GM21526 (cell line): Measurements from ENCODE around the gene GGT6.

Experiments used
- ATAC-seq: cut with Tn5 transposase; IDR thresholded peaks from one replicate; pipeline ENCODE4 v1.9.1; 2021; ENCODE audit warnings: moderate library complexity; ENCODE audit not compliant: unreplicated experiment, low FRiP score

GGT6 gene

GRCh38 chr17:4576729-4577322 lies 16.4 kb upstream of the GGT6 start:
- no peak for ATAC-seq

DNA sequence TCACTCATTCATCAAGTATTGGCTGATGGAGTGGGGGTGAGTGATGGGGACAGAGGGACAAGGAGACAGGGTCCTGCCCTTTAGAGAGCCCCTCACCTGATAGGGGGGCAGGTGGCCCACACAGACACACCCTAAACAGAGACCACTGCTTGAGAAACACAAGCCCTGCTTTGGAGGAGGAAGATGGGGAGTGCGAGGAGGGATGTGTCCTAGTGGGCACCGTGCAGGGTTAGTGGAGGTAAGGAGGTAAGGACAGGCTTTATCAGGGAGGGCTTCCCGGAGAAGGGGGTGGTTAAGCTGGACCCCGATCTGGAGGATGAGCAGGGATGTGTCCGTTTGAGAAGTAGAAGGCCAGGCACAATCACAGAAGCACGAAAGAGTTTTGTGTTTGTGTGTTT lies 15.8 kb upstream of the GGT6 start:
- ATAC-seq = no peak

- no peak for ATAC-seq
These were observed 14.2 kb upstream of the GGT6 start for GRCh38 chr17:4574448-4575045.

DNA sequence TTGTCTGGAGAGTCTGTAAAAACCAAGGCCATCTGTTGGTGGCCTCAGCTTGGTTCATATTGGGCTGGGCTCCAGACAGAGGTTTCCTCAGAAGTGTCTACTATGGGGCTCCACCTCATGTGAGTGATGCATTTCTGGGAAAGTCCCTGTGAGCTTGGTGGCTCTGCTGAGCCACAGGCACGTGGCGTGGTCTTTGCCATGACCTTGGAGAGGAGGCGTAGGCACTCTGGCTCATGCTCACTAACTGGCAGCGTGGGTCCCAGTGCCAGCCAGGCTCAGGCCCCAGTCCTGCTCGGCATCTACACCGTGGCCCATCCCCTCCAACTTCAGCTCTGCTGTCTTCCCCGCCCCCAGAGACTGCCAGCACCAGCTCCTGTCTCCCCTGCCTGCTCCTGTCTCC lies 13.3 kb upstream of the GGT6 start:
- ATAC-seq = no peak

GRCh38 chr17:4573115-4573514 lies 12.7 kb upstream of the GGT6 start:
- ATAC-seq = no peak

DNA sequence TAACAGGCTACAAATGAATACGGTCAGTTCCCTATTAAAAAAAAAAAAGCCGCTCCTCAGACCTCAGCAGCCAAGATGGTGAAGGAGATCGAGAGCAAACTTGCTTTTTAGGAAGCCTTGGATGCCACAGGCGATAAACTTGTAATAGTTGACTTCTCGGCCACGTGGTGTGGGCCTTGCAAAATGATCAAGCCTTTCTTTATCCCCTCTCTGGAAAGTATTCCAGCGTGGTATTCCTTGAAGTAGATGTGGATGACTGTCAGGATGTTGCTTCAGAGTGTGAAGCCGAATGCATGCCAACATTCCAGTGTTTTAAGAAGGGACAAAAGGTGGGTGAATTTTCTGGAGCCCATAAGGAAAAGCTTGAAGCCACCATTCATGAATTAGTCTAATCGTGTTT lies 11.8 kb upstream of the GGT6 start:
- ATAC-seq = no peak

- ATAC-seq = no peak
These were observed 9.2 kb upstream of the GGT6 start for GRCh38 chr17:4569591-4569990.

DNA sequence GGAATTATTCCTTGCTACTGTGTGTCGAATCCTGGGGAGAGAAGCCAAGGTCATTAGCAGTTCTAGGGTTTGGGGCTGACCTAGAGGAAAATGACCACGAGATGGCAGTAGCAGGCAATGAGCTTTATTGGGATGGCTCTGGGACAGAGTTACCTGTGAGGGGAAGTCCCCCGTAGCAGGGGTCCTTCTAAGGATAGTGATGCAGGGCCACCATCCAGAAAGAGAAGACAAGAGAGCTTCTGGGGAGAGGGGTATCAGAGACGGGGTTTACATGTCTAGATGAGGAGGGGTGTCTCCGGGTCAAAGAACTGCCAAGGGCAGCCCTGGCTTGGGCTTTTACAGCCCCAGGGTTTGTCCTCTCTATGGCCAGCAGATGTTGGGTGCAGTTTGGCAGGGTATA lies 6.4 kb upstream of the GGT6 start:
- ATAC-seq = no peak

DNA sequence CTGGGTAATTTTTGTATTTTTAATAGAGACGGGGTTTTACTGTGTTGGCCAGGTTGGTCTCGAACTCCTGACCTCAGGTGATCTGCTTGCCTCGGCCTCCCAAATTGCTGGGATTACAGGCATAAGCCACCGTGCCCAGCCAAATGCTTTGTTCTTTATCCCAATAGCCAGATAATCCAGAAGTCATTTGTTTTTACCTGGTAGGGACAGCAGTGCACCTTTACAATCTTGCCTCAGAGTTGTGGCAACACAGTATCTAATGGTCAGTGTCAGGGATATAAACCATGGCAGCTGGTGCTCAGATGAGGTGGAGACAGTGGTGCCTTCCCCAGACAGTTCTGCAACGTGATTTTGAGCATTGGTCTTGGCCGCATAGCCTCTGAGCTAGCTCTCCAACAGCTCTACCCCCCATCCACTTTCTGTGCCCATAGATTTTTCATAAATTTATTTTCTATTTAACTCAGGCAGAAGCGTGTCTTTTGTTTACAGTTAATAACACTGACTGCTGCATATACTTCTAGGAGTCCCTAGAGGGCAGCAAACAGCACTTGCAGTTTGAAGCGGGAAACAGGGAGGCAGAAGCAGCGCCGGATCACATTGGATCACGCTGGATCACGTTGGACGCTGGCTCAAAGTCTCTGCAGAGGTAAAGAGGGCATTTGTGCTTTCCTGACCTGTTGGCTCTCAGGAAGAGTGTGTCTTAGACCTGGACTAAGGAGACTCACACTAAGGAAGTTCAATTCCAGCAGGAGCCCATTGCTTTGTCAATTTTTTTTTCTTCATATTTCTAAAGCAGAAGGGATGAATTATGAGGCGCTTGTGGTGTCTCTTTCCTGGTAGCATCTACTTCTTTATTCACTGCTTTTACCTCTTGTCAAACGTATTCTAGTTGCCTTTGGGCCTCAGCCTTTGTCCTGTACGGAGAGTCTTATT lies 5.1 kb upstream of the GGT6 start:
- no peak for ATAC-seq

- ATAC-seq = no peak
These were observed 1.9 kb upstream of the GGT6 start for GRCh38 chr17:4562015-4562969.

DNA sequence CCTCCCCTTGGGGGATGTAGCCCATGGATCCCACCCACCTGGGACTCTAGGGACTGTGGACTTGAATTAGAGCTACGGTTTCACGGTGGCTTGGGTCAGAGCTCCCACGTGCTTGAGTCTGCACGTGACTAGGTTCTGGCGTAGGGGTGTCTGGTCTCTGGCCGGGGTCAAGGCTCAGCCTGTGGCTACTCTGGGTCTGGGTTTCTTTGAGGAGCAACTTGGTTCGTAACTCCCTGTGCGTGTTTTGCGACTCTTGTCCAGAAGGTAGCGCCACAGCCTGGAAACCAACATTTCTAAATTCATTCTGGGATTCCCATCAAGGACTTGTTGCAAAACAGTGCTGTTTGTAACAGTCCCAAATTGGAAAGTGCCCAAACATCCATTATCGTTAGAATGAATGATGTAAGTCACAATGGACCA lies 470 bp upstream of the GGT6 start:
- ATAC-seq = no peak

DNA sequence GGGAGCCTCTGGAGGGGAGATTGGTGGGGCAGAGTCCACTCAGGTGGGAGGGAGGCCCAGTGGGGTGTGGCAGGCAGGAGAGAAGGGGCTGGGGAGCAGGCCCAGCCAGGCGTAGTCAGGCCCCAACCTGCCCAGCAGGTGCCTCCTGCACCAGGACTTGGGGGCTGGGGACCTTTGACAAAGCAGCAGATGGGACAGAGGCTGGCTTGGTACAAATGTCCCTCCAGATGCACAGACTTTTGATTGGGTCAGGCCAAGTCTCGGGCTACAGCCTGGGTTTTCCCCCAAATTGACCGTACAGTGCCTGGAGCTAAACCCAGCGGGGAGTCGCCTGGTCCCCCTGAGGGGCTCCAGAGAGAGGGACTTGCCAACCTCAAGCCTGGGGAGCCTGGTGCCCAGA lies 411 bp downstream of the GGT6 start:
- no peak for ATAC-seq

- ATAC-seq = no peak
These were observed 1.1 kb downstream of the GGT6 start for GRCh38 chr17:4559139-4559791.

- ATAC-seq = no peak
These were observed 1.9 kb downstream of the GGT6 start for GRCh38 chr17:4558347-4558971.

DNA sequence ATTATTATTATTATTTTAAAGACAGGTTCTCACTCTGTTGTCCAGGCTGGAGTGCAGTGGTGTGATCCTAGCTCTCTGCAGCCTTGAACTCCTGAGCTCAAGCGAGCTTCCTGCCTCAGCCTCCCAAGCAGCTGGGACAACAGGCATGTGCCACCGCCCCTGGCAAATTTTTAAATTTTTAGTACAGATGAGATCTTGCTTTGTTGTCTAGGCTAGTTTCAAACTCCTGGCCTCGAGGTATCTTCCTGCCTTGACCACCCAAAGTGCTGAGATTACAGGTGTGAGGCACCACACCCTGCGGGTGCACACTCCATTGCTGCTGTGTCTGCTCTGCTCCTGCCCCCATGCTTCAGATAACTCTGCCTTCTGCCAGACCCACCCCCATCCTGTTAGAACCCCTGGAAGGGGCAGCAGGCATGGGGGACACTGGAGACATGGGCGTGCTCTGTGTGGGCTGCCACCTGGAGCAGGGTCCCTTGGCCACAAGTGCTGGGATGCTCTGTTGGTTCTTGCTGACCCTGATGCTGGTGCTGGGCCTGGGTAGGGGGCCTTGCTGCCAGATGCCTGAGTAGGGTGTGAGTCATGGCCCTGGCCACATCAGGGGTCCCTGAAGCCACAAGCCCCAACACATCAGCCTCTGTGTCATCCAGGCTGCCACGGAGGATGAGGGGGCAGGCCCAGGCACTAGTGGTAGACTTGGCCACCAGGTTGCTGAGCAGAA lies 2.6 kb downstream of the GGT6 start:
- no peak for ATAC-seq

GRCh38 chr17:4556996-4557395 lies 3.4 kb downstream of the GGT6 start:
- no peak for ATAC-seq

- ATAC-seq = no peak
These were observed 4.3 kb downstream of the GGT6 start for GRCh38 chr17:4555873-4556759.
